Lower lobe of right lung (tissue), 2 donors: ENCODE results near the gene MVK. TPM values are rescaled to one million over a fixed set of nuclear protein-coding genes. Genes with fewer than 3 reads are reported as not detected.

Experiments
- ATAC-seq, 2 donors: fragments of 200-7000 bp; cut with Tn5 transposase; one replicate each; pipeline ENCODE4 v1.9.1; 2020 to 2022; ENCODE audit warnings: mild to moderate bottlenecking in 2 of 2, moderate library complexity in 2 of 2
- DNase-seq: peaks from one replicate; pipeline ENCODE4 v3.0.0-alpha.2; 2020
- H3K27ac ChIP-seq: fragments of 200-600 bp; one replicate; pipeline ENCODE4 v1.8.0; 2022
- H3K27me3 ChIP-seq: fragments of 200-600 bp; one replicate; pipeline ENCODE4 v1.8.0; 2022; ENCODE audit warnings: low read depth
- H3K36me3 ChIP-seq: fragments of 200-600 bp; one replicate; pipeline ENCODE4 v1.8.0; 2022; ENCODE audit warnings: mild to moderate bottlenecking
- H3K4me1 ChIP-seq: fragments of 200-600 bp; one replicate; pipeline ENCODE4 v1.8.0; 2022
- H3K4me3 ChIP-seq: fragments of 200-600 bp; one replicate; pipeline ENCODE4 v1.8.0; 2022; ENCODE audit warnings: mild to moderate bottlenecking
- H3K9me3 ChIP-seq: fragments of 200-600 bp; one replicate; pipeline ENCODE4 v1.8.0; 2022
- intact Hi-C: fragments of 100-400 bp; cut with DNase I; formaldehyde crosslinking; loops from one replicate; pipeline ENCODE4 v1.11.0; 2022
- total RNA-seq: library from RNA; stranded (reverse); fragmentation: NEBNext Ultra II Directional; extraction: Animal tissue kit (Norgen Biotek cat#: 25700); gene quantifications from one replicate; pipeline ENCODE4 v1.2.1, GENCODE V29; 2021
- TF ChIP-seq, protein P1 (sequence below): fragments of 200-600 bp; IDR thresholded peaks from one replicate; pipeline ENCODE4 v1.8.0; 2022; ENCODE audit warnings: antibody characterized with exemption, mild to moderate bottlenecking
- donor health status: DM: no; HTN: yes; CAD: no; lungs with severe emphysema.

Gene MVK
- total RNA-seq, 1 donor from 2014 or later, result 25.1 TPM

DNA sequence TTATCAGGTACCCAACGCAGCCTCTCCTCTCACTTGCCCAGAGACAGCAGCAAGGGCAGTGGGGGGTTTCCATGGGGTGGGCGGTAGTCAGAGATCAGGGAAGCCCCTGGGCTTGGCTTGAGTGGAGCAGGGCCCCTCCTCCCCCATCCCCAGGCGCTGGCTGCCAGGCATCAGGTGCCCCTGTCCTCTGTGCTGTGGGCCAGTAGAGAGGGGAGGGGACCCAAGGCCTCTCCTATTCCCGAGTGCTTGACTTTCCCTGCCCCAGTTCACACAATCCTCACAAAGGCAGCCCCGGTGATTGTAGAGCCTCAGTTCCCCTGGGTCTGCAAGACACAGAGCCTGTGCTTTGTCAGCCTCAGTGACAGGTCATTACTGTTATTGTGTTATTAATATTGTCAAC is 57.7 kb downstream of the MVK start:
- H3K4me3 ChIP-seq, result no peak overlapping the region
- H3K36me3 ChIP-seq, result no peaks in the 10 kb centered on the region
- H3K4me1 ChIP-seq, result no peaks in the 10 kb centered on the region
- no peak for ATAC-seq
- intact Hi-C loops, result no loop called here
- no peaks in the 10 kb centered on the region for H3K9me3 ChIP-seq
- peaks cover 38% of the 10 kb centered on the region for H3K27me3 ChIP-seq
- TF ChIP-seq, protein P1, sequence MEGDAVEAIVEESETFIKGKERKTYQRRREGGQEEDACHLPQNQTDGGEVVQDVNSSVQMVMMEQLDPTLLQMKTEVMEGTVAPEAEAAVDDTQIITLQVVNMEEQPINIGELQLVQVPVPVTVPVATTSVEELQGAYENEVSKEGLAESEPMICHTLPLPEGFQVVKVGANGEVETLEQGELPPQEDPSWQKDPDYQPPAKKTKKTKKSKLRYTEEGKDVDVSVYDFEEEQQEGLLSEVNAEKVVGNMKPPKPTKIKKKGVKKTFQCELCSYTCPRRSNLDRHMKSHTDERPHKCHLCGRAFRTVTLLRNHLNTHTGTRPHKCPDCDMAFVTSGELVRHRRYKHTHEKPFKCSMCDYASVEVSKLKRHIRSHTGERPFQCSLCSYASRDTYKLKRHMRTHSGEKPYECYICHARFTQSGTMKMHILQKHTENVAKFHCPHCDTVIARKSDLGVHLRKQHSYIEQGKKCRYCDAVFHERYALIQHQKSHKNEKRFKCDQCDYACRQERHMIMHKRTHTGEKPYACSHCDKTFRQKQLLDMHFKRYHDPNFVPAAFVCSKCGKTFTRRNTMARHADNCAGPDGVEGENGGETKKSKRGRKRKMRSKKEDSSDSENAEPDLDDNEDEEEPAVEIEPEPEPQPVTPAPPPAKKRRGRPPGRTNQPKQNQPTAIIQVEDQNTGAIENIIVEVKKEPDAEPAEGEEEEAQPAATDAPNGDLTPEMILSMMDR, result no peak
- DNase-seq, result no peak
- H3K27ac ChIP-seq, result no peak overlapping the region

DNA sequence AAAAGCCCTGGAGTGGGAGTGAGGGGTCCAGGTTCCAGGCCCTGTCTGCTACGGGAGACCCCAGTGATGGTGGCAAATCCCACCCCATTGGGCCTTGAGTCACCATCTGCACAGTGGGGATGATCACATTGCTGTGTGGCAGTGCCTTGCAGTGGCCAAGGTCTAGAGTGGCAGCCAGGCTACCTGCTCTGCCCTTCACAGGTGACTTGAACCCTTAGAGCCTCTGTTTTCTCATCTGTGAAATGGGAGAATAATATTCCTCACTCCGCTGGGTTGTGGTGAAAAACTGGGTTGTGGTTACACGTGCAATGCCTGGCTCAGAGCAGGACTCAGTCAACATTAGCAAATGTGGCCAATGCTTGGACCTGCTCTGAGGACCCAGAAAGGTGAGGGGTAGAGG is 58.2 kb downstream of the MVK start:
- no peaks in the 10 kb centered on the region for H3K4me1 ChIP-seq
- TF ChIP-seq, protein P1, result no peak
- H3K36me3 ChIP-seq, result no peaks in the 10 kb centered on the region
- H3K4me3 ChIP-seq, result no peak overlapping the region
- no peak for DNase-seq
- intact Hi-C loops, result no loop called here
- no peaks in the 10 kb centered on the region for H3K9me3 ChIP-seq
- no peak for ATAC-seq
- H3K27me3 ChIP-seq, result peaks cover 36% of the 10 kb centered on the region
- no peak overlapping the region for H3K27ac ChIP-seq

DNA sequence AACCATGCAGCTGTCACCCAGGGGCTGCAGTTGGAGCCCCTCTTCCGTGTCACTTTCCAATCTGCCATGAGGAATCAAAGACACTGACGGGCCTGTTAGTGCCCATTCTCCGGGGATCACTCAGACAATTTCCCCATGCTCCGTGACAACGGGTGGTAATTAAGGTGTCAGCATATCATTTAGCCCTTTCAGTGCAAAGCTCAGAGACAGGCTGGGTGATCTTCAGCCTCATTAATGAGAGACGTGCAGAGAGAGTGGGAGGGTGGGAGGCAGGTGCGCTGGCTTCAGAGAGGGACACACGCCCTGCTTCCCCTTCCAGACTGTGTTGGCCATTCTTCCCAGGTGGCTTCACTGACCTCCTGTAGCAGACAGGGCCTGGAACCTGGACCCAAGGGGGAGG is 58.7 kb downstream of the MVK start:
- Histone ChIP-seq H3K36me3 (no peaks in the 10 kb centered on the region), H3K4me1 (no peaks in the 10 kb centered on the region), H3K27me3 (peaks cover 32% of the 10 kb centered on the region), H3K9me3 (no peaks in the 10 kb centered on the region), H3K27ac (no peak overlapping the region), H3K4me3 (no peak overlapping the region)
- ATAC-seq (no peak), DNase-seq (no peak)
- intact Hi-C loops, result no loop called here
- TF ChIP-seq, protein P1, result no peak

DNA sequence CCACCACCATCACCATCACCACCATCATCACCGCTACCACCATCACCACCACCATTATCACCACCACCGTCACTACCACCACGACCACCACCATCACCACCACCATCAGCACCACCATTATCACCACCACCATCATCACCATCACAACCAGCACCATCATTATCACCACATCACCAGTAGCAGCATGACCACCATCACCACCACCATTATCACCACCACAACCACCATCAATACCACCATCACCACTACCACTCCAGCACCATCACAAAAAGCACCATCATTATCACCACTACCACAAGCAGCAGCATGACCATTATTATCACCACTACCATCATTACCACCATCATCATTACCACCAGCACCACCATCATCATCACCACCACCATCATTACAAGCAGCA is 62.1 kb downstream of the MVK start:
- Histone ChIP-seq H3K9me3 (no peaks in the 10 kb centered on the region), H3K27me3 (peaks cover 19% of the 10 kb centered on the region), H3K36me3 (no peaks in the 10 kb centered on the region), H3K4me1 (no peaks in the 10 kb centered on the region), H3K4me3 (no peak overlapping the region), H3K27ac (no peak overlapping the region)
- ATAC-seq (no peak), DNase-seq (no peak)
- TF ChIP-seq, protein P1, result no peak
- intact Hi-C loops, result no loop called here

DNA sequence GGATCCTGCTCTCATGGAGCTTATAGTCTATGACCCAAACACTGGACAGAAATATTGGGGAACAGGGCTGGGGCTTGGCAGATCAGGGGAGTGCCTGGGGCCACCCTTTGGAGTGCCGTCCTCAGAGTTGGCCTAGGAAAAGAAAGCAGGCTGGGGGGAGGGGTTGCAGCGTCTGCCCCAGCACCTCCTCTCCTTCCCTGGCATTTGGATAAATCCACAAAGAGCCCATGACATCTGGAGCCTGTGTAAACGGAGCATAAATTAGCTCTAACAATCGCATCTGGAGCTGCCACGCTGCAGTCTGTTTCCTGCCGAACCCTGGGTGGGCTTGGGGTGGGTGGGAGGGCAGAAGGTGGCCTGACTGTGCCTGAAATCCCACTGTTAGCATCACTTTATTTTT is 63.8 kb downstream of the MVK start:
- H3K9me3 ChIP-seq, result no peaks in the 10 kb centered on the region
- H3K27me3 ChIP-seq, result peaks cover 6% of the 10 kb centered on the region
- H3K36me3 ChIP-seq, result no peaks in the 10 kb centered on the region
- H3K27ac ChIP-seq, result no peak overlapping the region
- TF ChIP-seq, protein P1, result no peak
- intact Hi-C loops, result no loop called here
- DNase-seq, result no peak
- no peak overlapping the region for H3K4me3 ChIP-seq
- no peak for ATAC-seq
- no peaks in the 10 kb centered on the region for H3K4me1 ChIP-seq

DNA sequence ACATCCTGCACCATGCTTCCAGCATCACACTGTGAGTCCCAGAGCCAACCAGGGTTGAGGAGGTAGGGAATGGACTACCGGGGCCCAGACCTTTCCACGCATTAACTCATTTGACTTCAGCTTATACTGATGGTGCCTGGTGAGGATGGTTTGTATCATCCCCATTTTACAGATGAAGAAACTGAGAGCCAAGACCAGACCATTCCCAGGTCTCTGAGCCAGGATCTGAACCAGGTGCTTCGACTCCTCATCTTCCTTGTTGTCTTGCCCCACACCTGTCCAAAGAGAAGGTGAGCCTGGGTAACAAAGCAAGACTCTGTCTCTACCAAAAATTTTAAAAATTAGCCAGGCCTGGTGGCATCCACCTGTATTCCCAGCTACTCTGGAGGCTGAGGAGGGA is 64.4 kb downstream of the MVK start:
- H3K27me3 ChIP-seq, result peaks cover 6% of the 10 kb centered on the region

More for the DNA sequence above, 64.4 kb downstream of the MVK start:
- ATAC-seq, result no peak
- H3K4me3 ChIP-seq, result no peak overlapping the region
- H3K27ac ChIP-seq, result no peak overlapping the region
- no peak for DNase-seq
- no peaks in the 10 kb centered on the region for H3K9me3 ChIP-seq
- intact Hi-C loops, result no loop called here
- H3K36me3 ChIP-seq, result no peaks in the 10 kb centered on the region
- H3K4me1 ChIP-seq, result no peaks in the 10 kb centered on the region
- TF ChIP-seq, protein P1, result no peak
